A549 treated with GW870086 at 1 μM for 4 hours (cell line): ENCODE measurements around the gene DRD5. TPM values are rescaled to one million over a fixed set of nuclear protein-coding genes. Genes with fewer than 3 reads are reported as not detected.

ENCODE experiments used
- total RNA-seq: library from RNA; stranded (reverse); fragments of 200-300 nt; extraction: Qiagen RNA extraction; gene quantifications from 5 replicates; pipeline ENCODE4 v1.2.3, GENCODE V29; 2022; ENCODE audit warnings: low read depth

DRD5 gene
- total RNA-seq = not detected in 5 replicates

GRCh38 chr4:9781343-9782135 is at the start of gene DRD5:
DRD5 (plus strand) TSS chr4:9781634; CDS start chr4:9782030, 396 bp downstream.

Other genes starting within 250 kb of the DRD5 start
- gene SLC2A9, start 239.9 kb downstream of the DRD5 start, total RNA-seq = 0.13 to 1.0 TPM (median 0.53 TPM) in 5 replicates